GM21717 (cell line): ENCODE results near the gene RAB33A.
A peak's percentile ranks its signal among the peaks of the same experiment; 100 is the strongest.

Experiments used
- ATAC-seq: cut with Tn5 transposase; IDR thresholded peaks from one replicate; pipeline ENCODE4 v1.9.1; 2021; ENCODE audit warnings: mild to moderate bottlenecking, moderate library complexity; ENCODE audit not compliant: unreplicated experiment

Gene RAB33A

GRCh38 chrX:130172127-130172845, 524 bp downstream of the RAB33A start:
- no peak for ATAC-seq

GRCh38 chrX:130173190-130173895, 1.6 kb downstream of the RAB33A start:
- ATAC-seq, result no peak

- no peak for ATAC-seq
Observed at GRCh38 chrX:130174045-130174704, 2.4 kb downstream of the RAB33A start.

- ATAC-seq, result no peak
Observed at GRCh38 chrX:130174937-130175336, 3.2 kb downstream of the RAB33A start.

- peak; percentile 75 for ATAC-seq
Observed at GRCh38 chrX:130176354-130176776, 4.6 kb downstream of the RAB33A start.

GRCh38 chrX:130176942-130177341, 5.2 kb downstream of the RAB33A start:
- ATAC-seq, result no peak

GRCh38 chrX:130179170-130179569, 7.4 kb downstream of the RAB33A start:
- ATAC-seq, result no peak

GRCh38 chrX:130179579-130180215, 7.9 kb downstream of the RAB33A start:
- ATAC-seq, result no peak

- ATAC-seq, result no peak
Observed at GRCh38 chrX:130184168-130184567, 12.4 kb downstream of the RAB33A start.

GRCh38 chrX:130184857-130185256, 13.1 kb downstream of the RAB33A start:
- ATAC-seq, result no peak

GRCh38 chrX:130186651-130187050, 14.9 kb downstream of the RAB33A start:
- no peak for ATAC-seq

- no peak for ATAC-seq
Observed at GRCh38 chrX:130190801-130191200, 19.0 kb downstream of the RAB33A start.

- no peak for ATAC-seq
Observed at GRCh38 chrX:130196466-130196865, 24.7 kb downstream of the RAB33A start.

GRCh38 chrX:130197464-130197863, 25.7 kb downstream of the RAB33A start:
- no peak for ATAC-seq

- ATAC-seq, result no peak
Observed at GRCh38 chrX:130204647-130205046, 32.9 kb downstream of the RAB33A start.

GRCh38 chrX:130211415-130212186, 39.8 kb downstream of the RAB33A start:
- ATAC-seq, result no peak

- ATAC-seq, result no peak
Observed at GRCh38 chrX:130212371-130212770, 40.6 kb downstream of the RAB33A start.

GRCh38 chrX:130213376-130213775, 41.6 kb downstream of the RAB33A start:
- no peak for ATAC-seq

- ATAC-seq, result no peak
Observed at GRCh38 chrX:130216320-130216719, 44.6 kb downstream of the RAB33A start.

- no peak for ATAC-seq
Observed at GRCh38 chrX:130224810-130225209, 53.0 kb downstream of the RAB33A start.

- no peak for ATAC-seq
Observed at GRCh38 chrX:130228871-130229270, 57.1 kb downstream of the RAB33A start.
